Neural cell (in vitro differentiated cells): ENCODE measurements around the gene SF3B2.

ENCODE experiments used
- EP300 ChIP-seq: fragments of 450-650 bp; conservative IDR thresholded peaks from 2 replicates; pipeline ENCODE4 v1.6.1; 2014; ENCODE audit warnings: antibody characterized with exemption, mild to moderate bottlenecking, moderate library complexity; ENCODE audit not compliant: poor library complexity, severe bottlenecking
- EZH2 ChIP-seq: fragments of 200-600, 300-800 bp; shearing (Covaris generic), sonication (generic); IDR thresholded peaks from 2 replicates; pipeline ENCODE4 v1.6.1; 2014; ENCODE audit warnings: antibody characterized with exemption, low read length, borderline replicate concordance, mild to moderate bottlenecking; ENCODE audit not compliant: insufficient read depth, poor library complexity, severe bottlenecking
- POLR2AphosphoS5 ChIP-seq: IDR thresholded peaks from 2 replicates; pipeline ENCODE4 v1.6.1; 2012
- TAF1 ChIP-seq: IDR thresholded peaks from 2 replicates; pipeline ENCODE4 v1.6.1; 2012; ENCODE audit warnings: low read depth
- TF ChIP-seq, protein P1 (sequence below): fragments of 450-650 bp; IDR thresholded peaks from 2 replicates; pipeline ENCODE4 v1.5.1; 2014; ENCODE audit warnings: antibody characterized with exemption, mild to moderate bottlenecking, moderate library complexity; ENCODE audit not compliant: poor library complexity, severe bottlenecking
- TF ChIP-seq, protein P2 (sequence below): IDR thresholded peaks from 2 replicates; pipeline ENCODE4 v1.6.1; 2012; ENCODE audit warnings: borderline replicate concordance

DNA sequence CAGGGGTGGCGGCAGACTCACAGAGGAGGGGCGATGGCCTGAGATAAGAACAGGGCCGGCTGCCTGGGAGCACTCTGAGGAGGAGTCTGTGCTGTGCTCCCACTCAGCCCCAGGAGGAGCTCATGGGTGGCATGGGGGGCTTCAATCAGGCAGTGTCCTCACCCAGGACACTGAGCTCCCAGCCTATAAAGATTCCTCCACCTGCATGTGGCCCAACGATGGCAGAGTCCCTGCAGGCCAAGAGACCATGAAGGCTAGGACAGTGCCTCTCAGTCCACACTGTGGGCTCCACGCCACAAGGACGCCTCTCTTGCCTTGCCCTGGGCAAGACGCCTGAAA lies 38.4 kb upstream of the SF3B2 start:
- TF ChIP-seq EZH2 (no peak), EP300 (no peak), POLR2AphosphoS5 (no peak), TAF1 (no peak)
- TF ChIP-seq, protein P1, sequence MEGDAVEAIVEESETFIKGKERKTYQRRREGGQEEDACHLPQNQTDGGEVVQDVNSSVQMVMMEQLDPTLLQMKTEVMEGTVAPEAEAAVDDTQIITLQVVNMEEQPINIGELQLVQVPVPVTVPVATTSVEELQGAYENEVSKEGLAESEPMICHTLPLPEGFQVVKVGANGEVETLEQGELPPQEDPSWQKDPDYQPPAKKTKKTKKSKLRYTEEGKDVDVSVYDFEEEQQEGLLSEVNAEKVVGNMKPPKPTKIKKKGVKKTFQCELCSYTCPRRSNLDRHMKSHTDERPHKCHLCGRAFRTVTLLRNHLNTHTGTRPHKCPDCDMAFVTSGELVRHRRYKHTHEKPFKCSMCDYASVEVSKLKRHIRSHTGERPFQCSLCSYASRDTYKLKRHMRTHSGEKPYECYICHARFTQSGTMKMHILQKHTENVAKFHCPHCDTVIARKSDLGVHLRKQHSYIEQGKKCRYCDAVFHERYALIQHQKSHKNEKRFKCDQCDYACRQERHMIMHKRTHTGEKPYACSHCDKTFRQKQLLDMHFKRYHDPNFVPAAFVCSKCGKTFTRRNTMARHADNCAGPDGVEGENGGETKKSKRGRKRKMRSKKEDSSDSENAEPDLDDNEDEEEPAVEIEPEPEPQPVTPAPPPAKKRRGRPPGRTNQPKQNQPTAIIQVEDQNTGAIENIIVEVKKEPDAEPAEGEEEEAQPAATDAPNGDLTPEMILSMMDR: no peak
- TF ChIP-seq, protein P2, sequence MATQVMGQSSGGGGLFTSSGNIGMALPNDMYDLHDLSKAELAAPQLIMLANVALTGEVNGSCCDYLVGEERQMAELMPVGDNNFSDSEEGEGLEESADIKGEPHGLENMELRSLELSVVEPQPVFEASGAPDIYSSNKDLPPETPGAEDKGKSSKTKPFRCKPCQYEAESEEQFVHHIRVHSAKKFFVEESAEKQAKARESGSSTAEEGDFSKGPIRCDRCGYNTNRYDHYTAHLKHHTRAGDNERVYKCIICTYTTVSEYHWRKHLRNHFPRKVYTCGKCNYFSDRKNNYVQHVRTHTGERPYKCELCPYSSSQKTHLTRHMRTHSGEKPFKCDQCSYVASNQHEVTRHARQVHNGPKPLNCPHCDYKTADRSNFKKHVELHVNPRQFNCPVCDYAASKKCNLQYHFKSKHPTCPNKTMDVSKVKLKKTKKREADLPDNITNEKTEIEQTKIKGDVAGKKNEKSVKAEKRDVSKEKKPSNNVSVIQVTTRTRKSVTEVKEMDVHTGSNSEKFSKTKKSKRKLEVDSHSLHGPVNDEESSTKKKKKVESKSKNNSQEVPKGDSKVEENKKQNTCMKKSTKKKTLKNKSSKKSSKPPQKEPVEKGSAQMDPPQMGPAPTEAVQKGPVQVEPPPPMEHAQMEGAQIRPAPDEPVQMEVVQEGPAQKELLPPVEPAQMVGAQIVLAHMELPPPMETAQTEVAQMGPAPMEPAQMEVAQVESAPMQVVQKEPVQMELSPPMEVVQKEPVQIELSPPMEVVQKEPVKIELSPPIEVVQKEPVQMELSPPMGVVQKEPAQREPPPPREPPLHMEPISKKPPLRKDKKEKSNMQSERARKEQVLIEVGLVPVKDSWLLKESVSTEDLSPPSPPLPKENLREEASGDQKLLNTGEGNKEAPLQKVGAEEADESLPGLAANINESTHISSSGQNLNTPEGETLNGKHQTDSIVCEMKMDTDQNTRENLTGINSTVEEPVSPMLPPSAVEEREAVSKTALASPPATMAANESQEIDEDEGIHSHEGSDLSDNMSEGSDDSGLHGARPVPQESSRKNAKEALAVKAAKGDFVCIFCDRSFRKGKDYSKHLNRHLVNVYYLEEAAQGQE: no peak
